ENCODE data around the gene AOAH.
"Not testable (repeated sequence)": the region's sequence is repeated elsewhere in the genome, so short reads cannot be mapped to it uniquely, and the experiment has no call there.

AOAH gene

GRCh38 chr7:36650320-36650719, 74.0 kb downstream of the AOAH start:
- TF ChIP-seq CTCF (conservative IDR thresholded peaks at IDR 0.05; ENCODE audit: control insufficient read depth, insufficient read depth, low read depth, low read length): no peak
- no peak for DNase-seq (ENCODE audit: low read depth)
- H3K4me3 ChIP-seq (ENCODE audit: control insufficient read depth, low read depth, low read length): no peak overlapping the region

- not testable (repeated sequence) for DNase-seq (ENCODE audit: low read depth)
Measured at GRCh38 chr7:36649319-36649718, 75.0 kb downstream of the AOAH start.

GRCh38 chr7:36648441-36648840, 75.9 kb downstream of the AOAH start:
- TF ChIP-seq CTCF (conservative IDR thresholded peaks at IDR 0.05; ENCODE audit: control insufficient read depth, insufficient read depth, low read depth, low read length): no peak
- DNase-seq (ENCODE audit: low read depth): no peak
- H3K4me3 ChIP-seq (ENCODE audit: control insufficient read depth, low read depth, low read length): no peak overlapping the region

More at GRCh38 chr7:36649319-36649718, 75.0 kb downstream of the AOAH start:
- H3K4me3 ChIP-seq (ENCODE audit: control insufficient read depth, low read depth, low read length): not testable (repeated sequence)

- DNase-seq (ENCODE audit: low read depth): no peak
- no peak for TF ChIP-seq CTCF (conservative IDR thresholded peaks at IDR 0.05; ENCODE audit: control insufficient read depth, insufficient read depth, low read depth, low read length)
- no peak overlapping the region for H3K4me3 ChIP-seq (ENCODE audit: control insufficient read depth, low read depth, low read length)
Measured at GRCh38 chr7:36644625-36645422, 79.5 kb downstream of the AOAH start.

- DNase-seq (ENCODE audit: low read depth): no peak
- no peak for TF ChIP-seq CTCF (conservative IDR thresholded peaks at IDR 0.05; ENCODE audit: control insufficient read depth, insufficient read depth, low read depth, low read length)
- no peak overlapping the region for H3K4me3 ChIP-seq (ENCODE audit: control insufficient read depth, low read depth, low read length)
Measured at GRCh38 chr7:36642414-36642813, 81.9 kb downstream of the AOAH start.

GRCh38 chr7:36642010-36642409, 82.3 kb downstream of the AOAH start:
- no peak for DNase-seq (ENCODE audit: low read depth)
- no peak overlapping the region for H3K4me3 ChIP-seq (ENCODE audit: control insufficient read depth, low read depth, low read length)
- no peak for TF ChIP-seq CTCF (conservative IDR thresholded peaks at IDR 0.05; ENCODE audit: control insufficient read depth, insufficient read depth, low read depth, low read length)

GRCh38 chr7:36640682-36641081, 83.6 kb downstream of the AOAH start:
- no peak for DNase-seq (ENCODE audit: low read depth)
- TF ChIP-seq CTCF (conservative IDR thresholded peaks at IDR 0.05; ENCODE audit: control insufficient read depth, insufficient read depth, low read depth, low read length): no peak
- no peak overlapping the region for H3K4me3 ChIP-seq (ENCODE audit: control insufficient read depth, low read depth, low read length)

All from fibroblast of mammary gland (primary cell).